A673 (cell line): ENCODE data around the gene LHFPL5. TPM values are rescaled to one million over a fixed set of nuclear protein-coding genes. Genes with fewer than 3 reads are reported as not detected.

Source experiments
- BruUV-seq: library from RNA; stranded (reverse); fragments of 400-500 nt; replicated peaks from 2 replicates; lab custom pipeline; 2021; lab: Mats Ljungman, UMichigan
- CTCF ChIA-PET: fragments of 300-600 bp; sonication (Branson Sonifier 250); formaldehyde crosslinking; loops from one replicate; lab custom pipeline; 2022; ENCODE audit warnings: antibody characterized with exemption; lab: Charles Lee
- POLR2A ChIA-PET: fragments of 300-600 bp; sonication (Branson Sonifier 250); formaldehyde crosslinking; loops from one replicate; lab custom pipeline; 2022; ENCODE audit warnings: antibody characterized with exemption; ENCODE audit not compliant: low non-redundant PET; lab: Charles Lee
- DNase-seq: peaks from one replicate; pipeline ENCODE4 v3.0.0-alpha.2; 2015; ENCODE audit warnings: low spot score
- H3K27ac ChIP-seq: fragments of 200-600 bp; sonication (generic); 2 replicates; pipeline ENCODE4 v1.5.1; 2016; ENCODE audit warnings: mixed run types, low read depth, mild to moderate bottlenecking, mixed read lengths, antibody characterized with exemption, low read length; ENCODE audit not compliant: poor library complexity, severe bottlenecking
- H3K27me3 ChIP-seq: fragments of 200-600 bp; sonication (generic); replicated peaks from 2 replicates; pipeline ENCODE4 v1.6.1; 2017; ENCODE audit warnings: mixed run types, low read depth, mild to moderate bottlenecking, mixed read lengths, antibody characterized with exemption, low read length; ENCODE audit not compliant: insufficient read depth, poor library complexity
- H3K36me3 ChIP-seq: fragments of 200-600 bp; sonication (generic); 2 replicates; pipeline ENCODE4 v1.6.1; 2016; ENCODE audit warnings: mixed run types, mild to moderate bottlenecking, mixed read lengths, antibody characterized with exemption, low read length; ENCODE audit not compliant: insufficient read depth, poor library complexity, severe bottlenecking
- H3K4me1 ChIP-seq: fragments of 200-600 bp; sonication (generic); 2 replicates; pipeline ENCODE4 v1.6.1; 2017; ENCODE audit warnings: mixed run types, mild to moderate bottlenecking, mixed read lengths, antibody characterized with exemption, low read length; ENCODE audit not compliant: insufficient read depth, poor library complexity, severe bottlenecking
- H3K4me3 ChIP-seq: fragments of 200-600 bp; sonication (generic); 2 replicates; pipeline ENCODE4 v1.5.1; 2016; ENCODE audit warnings: low read depth, mixed run types, mild to moderate bottlenecking, mixed read lengths, low read length; ENCODE audit not compliant: poor library complexity, severe bottlenecking
- H3K9me3 ChIP-seq: fragments of 200-600 bp; sonication (generic); 2 replicates; pipeline ENCODE4 v1.6.1; 2016; ENCODE audit warnings: mixed run types, low read depth, mild to moderate bottlenecking, mixed read lengths, antibody characterized with exemption, low read length; ENCODE audit not compliant: poor library complexity, severe bottlenecking
- CTCF ChIP-seq: fragments of 300-800, 200-600 bp; sonication (generic); conservative IDR thresholded peaks from 2 replicates; pipeline ENCODE4 v1.5.1; 2017; ENCODE audit warnings: low read depth, mild to moderate bottlenecking, antibody characterized with exemption, low read length, moderate library complexity, mixed read lengths
- EZH2 ChIP-seq: fragments of 200-600 bp; sonication (generic); IDR thresholded peaks from 2 replicates; pipeline ENCODE4 v1.6.1; 2017; ENCODE audit warnings: borderline replicate concordance, low read depth, mild to moderate bottlenecking, mixed read lengths, antibody characterized with exemption, low read length; ENCODE audit not compliant: poor library complexity, severe bottlenecking
- intact Hi-C: fragments of 100-400 bp; cut with micrococcal nuclease; formaldehyde crosslinking; loops from one replicate; pipeline ENCODE4 v1.10.0; 2022; ENCODE audit not compliant: unreplicated experiment
- total RNA-seq: library from RNA; stranded (reverse); gene quantifications from 2 replicates; pipeline ENCODE4 v1.2.3, GENCODE V29; 2021

LHFPL5 gene
- total RNA-seq, 1 experiment from 2014 or later: not detected

GRCh38 chr6:35786272-35786671 is 18.9 kb upstream of the LHFPL5 start:
- Histone ChIP-seq H3K4me1 (no peaks in the 10 kb centered on the region), H3K27me3 (peaks cover 35% of the 10 kb centered on the region), H3K36me3 (no peaks in the 10 kb centered on the region), H3K27ac (no peak overlapping the region), H3K9me3 (no peaks in the 10 kb centered on the region), H3K4me3 (no peak overlapping the region)
- BruUV-seq: no TSS peak
- ChIA-PET POLR2A (no interaction called here), CTCF (interaction anchor here (0.6 kb wide), 1 partner anchor 263 kb away, joined by 3 read pairs; no protein-coding TSS in a partner anchor)
- TF ChIP-seq EZH2 (no peak), CTCF (no peak)
- no peak for DNase-seq
- intact Hi-C loops: no loop called here

DNA sequence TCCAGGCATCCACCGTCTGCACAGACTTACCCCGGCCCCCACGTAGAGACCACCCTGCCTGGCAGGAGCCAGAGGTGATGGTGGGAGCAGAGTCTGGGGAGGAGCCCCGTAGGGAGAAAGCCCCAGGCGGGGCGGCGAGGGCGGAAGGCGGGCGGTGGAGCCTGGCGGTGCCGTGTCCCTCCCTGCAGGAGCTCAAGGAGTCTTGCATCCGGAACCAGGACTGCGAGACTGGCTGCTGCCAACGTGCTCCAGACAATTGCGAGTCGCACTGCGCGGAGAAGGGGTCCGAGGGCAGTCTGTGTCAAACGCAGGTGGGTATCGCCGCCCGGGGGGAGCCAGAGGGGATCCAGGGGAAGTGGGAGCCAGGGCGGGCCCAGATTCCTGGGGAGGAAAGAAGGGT is 18.3 kb upstream of the LHFPL5 start:
- Histone ChIP-seq H3K4me3 (no peak overlapping the region), H3K4me1 (no peaks in the 10 kb centered on the region), H3K27ac (no peak overlapping the region), H3K9me3 (no peaks in the 10 kb centered on the region), H3K36me3 (no peaks in the 10 kb centered on the region), H3K27me3 (peaks cover 35% of the 10 kb centered on the region)
- CTCF ChIA-PET: no interaction called here
- peak; percentile 35 for DNase-seq
- no TSS peak for BruUV-seq
- POLR2A ChIA-PET: no interaction called here
- intact Hi-C loops: no loop called here
- TF ChIP-seq EZH2 (no peak), CTCF (no peak)

DNA sequence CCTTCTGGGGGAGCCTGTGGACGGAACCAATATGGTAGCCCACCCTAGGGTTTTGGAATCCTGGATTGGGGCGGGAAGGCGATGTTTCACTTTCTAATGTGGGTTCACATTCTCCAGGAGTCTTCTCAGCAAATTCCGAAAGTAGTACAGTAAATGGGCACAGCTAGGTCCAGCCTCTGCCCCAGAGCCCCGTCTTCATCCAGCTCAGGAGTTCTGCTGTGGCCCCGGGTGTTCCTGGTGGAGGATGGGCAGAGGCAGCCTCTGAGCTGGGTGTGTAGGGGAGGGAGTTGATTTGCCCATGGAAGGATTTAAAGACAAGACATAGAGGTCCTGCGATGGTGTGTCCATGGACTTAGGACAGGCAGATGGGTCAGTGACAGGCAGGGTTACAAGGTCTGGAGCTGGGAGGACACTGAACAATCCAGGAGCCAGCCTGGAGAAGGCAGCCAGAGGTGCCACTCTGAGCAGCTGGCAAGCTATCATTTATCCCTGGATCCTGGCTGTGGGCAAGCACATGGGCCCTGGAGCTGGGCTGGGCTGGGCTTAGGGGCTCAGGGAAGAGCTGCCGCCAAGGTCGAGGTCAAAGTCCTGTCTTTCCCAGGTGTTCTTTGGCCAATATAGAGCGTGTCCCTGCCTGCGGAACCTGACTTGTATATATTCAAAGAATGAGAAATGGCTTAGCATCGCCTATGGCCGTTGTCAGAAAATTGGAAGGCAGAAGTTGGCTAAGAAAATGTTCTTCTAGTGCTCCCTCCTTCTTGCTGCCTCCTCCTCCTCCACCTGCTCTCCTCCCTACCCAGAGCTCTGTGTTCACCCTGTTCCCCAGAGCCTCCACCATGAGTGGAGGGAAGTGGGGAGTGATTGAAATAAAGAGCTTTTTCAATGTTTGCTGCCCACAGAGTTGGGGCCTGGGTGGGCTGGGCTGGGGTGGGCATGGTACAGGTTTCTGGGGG is 17.6 kb upstream of the LHFPL5 start:
- no peak overlapping the region for H3K4me3 ChIP-seq
- CTCF ChIA-PET: no interaction called here
- POLR2A ChIA-PET: no interaction called here
- no peak overlapping the region for H3K27ac ChIP-seq
- no TSS peak for BruUV-seq
- H3K4me1 ChIP-seq: no peaks in the 10 kb centered on the region
- peaks cover 35% of the 10 kb centered on the region for H3K27me3 ChIP-seq
- intact Hi-C loops: loop anchor here (1.0 kb wide), 1 partner anchor 11 kb away; no protein-coding TSS in a partner anchor
- TF ChIP-seq CTCF (no peak), EZH2 (no peak)
- no peaks in the 10 kb centered on the region for H3K9me3 ChIP-seq
- DNase-seq: no peak
- no peaks in the 10 kb centered on the region for H3K36me3 ChIP-seq
